ENCODE measurements around the gene C10orf53. TPM values are rescaled to one million over a fixed set of nuclear protein-coding genes. Genes with fewer than 3 reads are reported as not detected.

Gene C10orf53
- total RNA-seq, 1 experiment from 2014 or later = not detected

- H3K9ac ChIP-seq (ENCODE audit: low read length) = no peak overlapping the region
- H3K4me1 ChIP-seq (ENCODE audit: insufficient read depth, low read length) = peaks cover 18% of the 10 kb centered on the region
- no peak overlapping the region for H2AFZ ChIP-seq (ENCODE audit: low read length)
- H3K9me2 ChIP-seq (replicated peaks; ENCODE audit: low read length) = no peaks in the 10 kb centered on the region
- no peak for TF ChIP-seq EZH2phosphoT487 (IDR thresholded peaks at IDR 0.05; ENCODE audit: borderline replicate concordance, low read length)
- TF ChIP-seq CTCF (conservative IDR thresholded peaks at IDR 0.05; ENCODE audit: low read depth, low read length) = no peak
- TF ChIP-seq EZH2 (IDR thresholded peaks at IDR 0.05; ENCODE audit: low read length, unreplicated experiment) = no peak
- ChIA-PET CTCF (no interaction called here), POLR2A (ENCODE audit: unreplicated experiment) (no interaction called here)
- DNase-seq (no peak), ATAC-seq (no peak)
- no peaks in the 10 kb centered on the region for H3K79me2 ChIP-seq (ENCODE audit: low read length)
- H3K4me2 ChIP-seq (ENCODE audit: low read length) = no peak overlapping the region
- H4K20me1 ChIP-seq (ENCODE audit: low read length) = no peaks in the 10 kb centered on the region
- no peaks in the 10 kb centered on the region for H3K36me3 ChIP-seq (ENCODE audit: low read depth, low read length)
- H3K27ac ChIP-seq (ENCODE audit: low read length) = no peak overlapping the region
- H3K9me3 ChIP-seq (ENCODE audit: low read length) = no peaks in the 10 kb centered on the region
- no peak overlapping the region for H3K4me3 ChIP-seq (ENCODE audit: low read length)
- intact Hi-C loops (cut with micrococcal nuclease) = no loop called here
- BruUV-seq (replicated peaks) = no TSS peak
- no peaks in the 10 kb centered on the region for H3K27me3 ChIP-seq (ENCODE audit: low read length)
- H3F3A ChIP-seq (ENCODE audit: low read length, unreplicated experiment) = no peaks in the 10 kb centered on the region
Measured at GRCh38 chr10:49740346-49741107, 61.1 kb downstream of the C10orf53 start.

GRCh38 chr10:49741108-49741995 lies 61.9 kb downstream of the C10orf53 start:
- peaks cover 15% of the 10 kb centered on the region for H3K4me1 ChIP-seq (ENCODE audit: insufficient read depth, low read length)
- ATAC-seq (no peak), DNase-seq (peak; percentile 29)
- ChIA-PET CTCF (no interaction called here), POLR2A (ENCODE audit: unreplicated experiment) (no interaction called here)
- no peaks in the 10 kb centered on the region for H3K9me2 ChIP-seq (replicated peaks; ENCODE audit: low read length)
- H3K27ac ChIP-seq (ENCODE audit: low read length) = no peak overlapping the region
- BruUV-seq (replicated peaks) = no TSS peak
- H3K27me3 ChIP-seq (ENCODE audit: low read length) = no peaks in the 10 kb centered on the region
- H3K9me3 ChIP-seq (ENCODE audit: low read length) = no peaks in the 10 kb centered on the region
- intact Hi-C loops (cut with micrococcal nuclease) = no loop called here
- no peaks in the 10 kb centered on the region for H4K20me1 ChIP-seq (ENCODE audit: low read length)
- no peak overlapping the region for H3K4me2 ChIP-seq (ENCODE audit: low read length)
- no peak overlapping the region for H3K9ac ChIP-seq (ENCODE audit: low read length)
- H3K36me3 ChIP-seq (ENCODE audit: low read depth, low read length) = no peaks in the 10 kb centered on the region
- no peaks in the 10 kb centered on the region for H3K79me2 ChIP-seq (ENCODE audit: low read length)
- H2AFZ ChIP-seq (ENCODE audit: low read length) = no peak overlapping the region
- no peaks in the 10 kb centered on the region for H3F3A ChIP-seq (ENCODE audit: low read length, unreplicated experiment)
- TF ChIP-seq EZH2phosphoT487 (IDR thresholded peaks at IDR 0.05; ENCODE audit: borderline replicate concordance, low read length) (no peak), CTCF (conservative IDR thresholded peaks at IDR 0.05; ENCODE audit: low read depth, low read length) (no peak), EZH2 (IDR thresholded peaks at IDR 0.05; ENCODE audit: low read length, unreplicated experiment) (no peak)
- H3K4me3 ChIP-seq (ENCODE audit: low read length) = no peak overlapping the region

All from PC-3 (cell line).